ENCODE measurements around the gene MANEAL. TPM values are rescaled to one million over a fixed set of nuclear protein-coding genes. Genes with fewer than 3 reads are reported as not detected.

The MANEAL gene
- total and polyA plus RNA-seq, 7 donors = 0.60 to 5.2 (median 1.4) TPM

DNA sequence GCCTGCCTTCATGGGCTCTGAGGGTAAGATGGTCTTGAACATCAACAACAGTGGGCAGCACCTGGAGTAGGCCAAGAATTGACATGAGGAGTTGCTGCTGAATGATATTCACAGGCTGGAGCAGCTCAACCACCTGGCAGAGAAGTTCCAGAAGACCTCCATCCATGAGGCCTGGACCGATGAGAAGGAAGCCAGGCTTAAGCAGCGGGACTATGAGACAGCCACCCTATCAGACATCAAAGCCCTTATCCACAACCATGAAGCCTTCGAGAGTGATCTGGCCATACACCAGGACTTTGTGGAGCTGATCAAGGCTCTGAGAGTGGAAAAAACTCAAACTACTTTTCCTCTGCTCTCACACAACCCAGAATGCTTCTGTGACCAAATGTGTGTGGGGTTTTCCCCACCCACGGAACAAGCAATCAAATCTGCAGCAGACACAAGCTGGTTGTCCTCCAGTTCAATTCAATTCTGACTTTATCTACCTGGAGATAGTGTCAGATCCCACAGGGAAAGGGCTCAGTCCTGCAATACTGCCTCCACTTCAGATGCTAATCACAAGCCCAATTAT lies 16.6 kb upstream of the MANEAL start:
- no peaks in the 10 kb centered on the region for H3K36me3 ChIP-seq

DNA sequence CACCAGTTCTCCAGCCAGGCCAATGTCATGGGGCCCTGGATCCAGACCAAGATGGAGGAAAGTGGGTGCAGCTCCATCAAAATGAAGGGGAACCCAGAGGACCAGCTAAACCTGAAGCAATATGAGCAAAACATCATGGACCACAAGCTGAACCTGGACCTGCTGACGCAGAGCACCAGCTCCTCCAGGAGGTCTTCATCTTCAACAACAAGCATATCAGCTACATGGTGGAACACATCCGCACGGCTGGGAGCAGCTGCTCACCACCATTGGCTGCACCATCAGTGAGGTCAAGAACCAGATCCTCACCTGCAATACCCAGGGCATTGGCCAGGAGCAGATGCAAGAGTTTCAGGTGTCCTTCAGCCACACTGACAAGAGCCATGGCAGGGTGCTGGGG lies 15.0 kb upstream of the MANEAL start:
- no peak overlapping the region for H3K4me3 ChIP-seq
- no peaks in the 10 kb centered on the region for H3K4me1 ChIP-seq
- H3K27me3 ChIP-seq = peaks cover 0 to 13% (median 0%) of the 10 kb centered on the region in 3 donors
- TF ChIP-seq POLR2A (IDR thresholded peaks at IDR 0.05) = no peak
- no peak for TF ChIP-seq POLR2AphosphoS5 (IDR thresholded peaks at IDR 0.05)
- TF ChIP-seq, protein P1, sequence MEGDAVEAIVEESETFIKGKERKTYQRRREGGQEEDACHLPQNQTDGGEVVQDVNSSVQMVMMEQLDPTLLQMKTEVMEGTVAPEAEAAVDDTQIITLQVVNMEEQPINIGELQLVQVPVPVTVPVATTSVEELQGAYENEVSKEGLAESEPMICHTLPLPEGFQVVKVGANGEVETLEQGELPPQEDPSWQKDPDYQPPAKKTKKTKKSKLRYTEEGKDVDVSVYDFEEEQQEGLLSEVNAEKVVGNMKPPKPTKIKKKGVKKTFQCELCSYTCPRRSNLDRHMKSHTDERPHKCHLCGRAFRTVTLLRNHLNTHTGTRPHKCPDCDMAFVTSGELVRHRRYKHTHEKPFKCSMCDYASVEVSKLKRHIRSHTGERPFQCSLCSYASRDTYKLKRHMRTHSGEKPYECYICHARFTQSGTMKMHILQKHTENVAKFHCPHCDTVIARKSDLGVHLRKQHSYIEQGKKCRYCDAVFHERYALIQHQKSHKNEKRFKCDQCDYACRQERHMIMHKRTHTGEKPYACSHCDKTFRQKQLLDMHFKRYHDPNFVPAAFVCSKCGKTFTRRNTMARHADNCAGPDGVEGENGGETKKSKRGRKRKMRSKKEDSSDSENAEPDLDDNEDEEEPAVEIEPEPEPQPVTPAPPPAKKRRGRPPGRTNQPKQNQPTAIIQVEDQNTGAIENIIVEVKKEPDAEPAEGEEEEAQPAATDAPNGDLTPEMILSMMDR (IDR thresholded peaks at IDR 0.05) = no peak
- TF ChIP-seq EP300 (IDR thresholded peaks at IDR 0.05) = no peak
- intact Hi-C loops (cut with DNase I) = no loop called here
- no peaks in the 10 kb centered on the region for H3K9me3 ChIP-seq
- WGBS, 2 donors = 90 to 97% methylated on average over 3 of the region's 3 CpGs
- H3K27ac ChIP-seq = no peak overlapping the region
- no peak for DNase-seq
- no peaks in the 10 kb centered on the region for H3K36me3 ChIP-seq

More for the DNA sequence above, 16.6 kb upstream of the MANEAL start:
- no peak overlapping the region for H3K27ac ChIP-seq
- no peak for DNase-seq
- H3K4me1 ChIP-seq = no peaks in the 10 kb centered on the region
- TF ChIP-seq POLR2A (IDR thresholded peaks at IDR 0.05) (no peak), POLR2AphosphoS5 (IDR thresholded peaks at IDR 0.05) (no peak), EP300 (IDR thresholded peaks at IDR 0.05) (no peak)
- TF ChIP-seq, protein P1 (IDR thresholded peaks at IDR 0.05) = no peak
- intact Hi-C loops (cut with DNase I) = no loop called here
- no peak overlapping the region for H3K4me3 ChIP-seq
- H3K27me3 ChIP-seq = peaks cover 0 to 10% (median 0%) of the 10 kb centered on the region in 3 donors
- H3K9me3 ChIP-seq = no peaks in the 10 kb centered on the region
- 74 to 75% methylated on average over 4 of the region's 4 CpGs for WGBS, 2 donors

DNA sequence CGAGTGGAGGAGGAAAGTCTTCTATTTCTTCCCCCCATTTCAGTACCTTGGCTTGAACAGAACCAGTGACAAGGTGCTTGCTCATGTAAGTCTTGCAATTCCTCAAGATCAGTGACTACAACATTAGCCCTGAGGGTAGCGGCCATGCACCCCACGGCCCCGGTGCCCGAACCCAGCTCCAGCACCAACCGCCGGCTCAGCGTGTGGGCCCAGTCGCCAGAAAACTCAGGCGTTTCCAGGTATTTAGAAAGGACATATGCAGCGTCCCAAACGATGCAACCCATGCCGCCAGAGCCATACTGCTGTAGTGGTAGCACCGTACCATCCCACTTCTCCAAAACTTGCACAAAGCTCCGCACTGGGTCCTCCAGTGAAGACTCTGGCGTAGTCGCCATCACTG lies 11.2 kb upstream of the MANEAL start:
- no peak overlapping the region for H3K27ac ChIP-seq
- H3K4me1 ChIP-seq = no peaks in the 10 kb centered on the region
- TF ChIP-seq EP300 (IDR thresholded peaks at IDR 0.05) (no peak), POLR2A (IDR thresholded peaks at IDR 0.05) (no peak), POLR2AphosphoS5 (IDR thresholded peaks at IDR 0.05) (no peak)
- TF ChIP-seq, protein P1 (IDR thresholded peaks at IDR 0.05) = no peak
- 90 to 95% methylated on average over 17 of the region's 17 CpGs for WGBS, 2 donors
- no peak overlapping the region for H3K4me3 ChIP-seq
- no peaks in the 10 kb centered on the region for H3K36me3 ChIP-seq
- intact Hi-C loops (cut with DNase I) = no loop called here
- no peaks in the 10 kb centered on the region for H3K9me3 ChIP-seq
- DNase-seq = no peak
- peaks cover 0 to 20% (median 0%) of the 10 kb centered on the region in 3 donors for H3K27me3 ChIP-seq

DNA sequence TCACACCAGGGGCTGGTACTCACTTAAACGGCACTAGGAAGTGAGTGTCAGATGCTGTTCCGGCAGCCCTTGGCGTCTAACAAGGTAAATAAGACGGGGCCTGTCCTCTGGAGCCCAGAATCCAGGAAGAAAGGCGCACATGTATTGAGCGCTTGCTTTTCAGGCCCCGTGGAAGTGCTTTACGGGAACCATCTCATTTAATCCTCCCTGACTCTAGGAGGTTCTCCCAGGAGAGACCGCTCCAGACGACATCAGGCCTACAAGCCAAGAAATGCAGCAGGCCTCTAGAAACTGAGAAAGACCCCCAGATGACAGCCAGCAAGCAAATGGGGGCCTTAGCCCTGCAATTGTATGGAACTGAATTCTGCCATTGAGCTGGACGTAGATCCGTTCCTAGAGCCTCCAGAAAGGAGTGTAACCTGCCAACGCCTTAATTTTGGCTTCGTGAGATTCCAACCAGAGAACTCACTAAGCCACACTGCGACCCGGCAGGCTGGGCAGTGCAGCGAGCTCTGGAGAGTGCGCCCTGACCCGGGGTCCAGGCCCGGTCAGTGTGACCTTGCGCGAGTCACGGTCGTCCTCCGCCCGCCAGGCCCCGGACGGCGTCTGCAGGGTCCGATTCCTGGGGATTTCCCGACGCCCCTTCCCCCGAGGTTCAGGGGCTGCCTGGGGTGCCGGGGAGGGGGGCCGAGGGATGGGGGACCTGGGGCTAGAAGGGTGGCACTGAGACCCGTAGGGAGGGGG lies 532 bp upstream of the MANEAL start:
- intact Hi-C loops (cut with DNase I) = no loop called here
- WGBS, 2 donors = 39 to 46% methylated on average over 36 of the region's 36 CpGs
- Histone ChIP-seq H3K4me3 (peak overlapping the region; percentile 40 to 60 (median 56)), H3K36me3 (no peaks in the 10 kb centered on the region), H3K27me3 (peaks cover 0 to under 1% (median 0%) of the 10 kb centered on the region in 3 donors), H3K4me1 (peaks cover 0 to 21% (median 20%) of the 10 kb centered on the region in 4 donors), H3K27ac (no peak overlapping the region), H3K9me3 (no peaks in the 10 kb centered on the region)
- TF ChIP-seq POLR2AphosphoS5 (IDR thresholded peaks at IDR 0.05) (no peak), EP300 (IDR thresholded peaks at IDR 0.05) (no peak), POLR2A (IDR thresholded peaks at IDR 0.05) (no peak)
- TF ChIP-seq, protein P1 (IDR thresholded peaks at IDR 0.05) = no peak
- no peak for DNase-seq

All from sigmoid colon (tissue), 7 donors.